HCT116 (cell line): Measurements from ENCODE around the gene TMEM101. TPM values are rescaled to one million over a fixed set of nuclear protein-coding genes. Genes with fewer than 3 reads are reported as not detected.

Experiments
- ATAC-seq: fragments of 200-7000 bp; cut with Tn5 transposase; 2 replicates; pipeline ENCODE4 v1.9.1; 2020; ENCODE audit warnings: mild to moderate bottlenecking, moderate library complexity
- BruUV-seq: library from RNA; stranded (reverse); fragments of 400-500 nt; replicated peaks from 2 replicates; lab custom pipeline; 2021; lab: Mats Ljungman, UMichigan
- CTCF ChIA-PET: fragments of 300-600 bp; sonication (Branson Sonifier 250); formaldehyde crosslinking; loops from one replicate; lab custom pipeline; 2021; ENCODE audit warnings: antibody characterized with exemption; lab: Charles Lee
- POLR2A ChIA-PET: fragments of 300-600, 350-600 bp; sonication (Branson Sonifier 250); formaldehyde crosslinking; loops from one replicate; lab custom pipeline; 2021; ENCODE audit warnings: antibody characterized with exemption; lab: Charles Lee
- RAD21 ChIA-PET, 2 experiments: fragments of 300-600 bp; sonication (Branson Sonifier 250); formaldehyde crosslinking; loops; one replicate each; lab custom pipeline; 2023; ENCODE audit warnings: low total read pairs in 2 of 2; ENCODE audit not compliant: uncharacterized antibody in 2 of 2, unreplicated experiment in 2 of 2, low non-redundant PET in 1 of 2; lab: Charles Lee
- DNase-seq: peaks from one replicate; pipeline ENCODE4 v3.0.0-alpha.2; 2010; ENCODE audit warnings: low read depth, low spot score
- H2AFZ ChIP-seq: fragments of 200-600 bp; shearing (Covaris generic), sonication (generic); 2 replicates; pipeline ENCODE4 v1.6.1; 2017; ENCODE audit warnings: low read depth, mixed run types, mixed read lengths, antibody characterized with exemption, low read length; ENCODE audit not compliant: poor library complexity, severe bottlenecking
- H3K27ac ChIP-seq: 2 replicates; pipeline ENCODE4 v1.5.1; 2012; ENCODE audit warnings: low read depth, low read length
- H3K27me3 ChIP-seq: fragments of 200-600 bp; sonication (generic); 2 replicates; pipeline ENCODE4 v1.6.1; 2016; ENCODE audit warnings: mixed run types, low read length, mixed read lengths; ENCODE audit not compliant: insufficient read depth
- H3K36me3 ChIP-seq, 2 experiments: fragments of 200-500 bp in 1 of 2; fragments of 200-600 bp in 1 of 2; sonication (Bioruptor generic) in 1 of 2; sonication (generic) in 1 of 2; 2 replicates each; pipeline versions ENCODE4 v1.5.1 to v1.6.1; 2014 to 2016; ENCODE audit warnings: low read length in 2 of 2, inconsistent platforms in 1 of 2, mixed read lengths in 1 of 2, mixed run types in 1 of 2; ENCODE audit not compliant: insufficient read depth in 2 of 2, control insufficient read depth in 1 of 2
- H3K4me1 ChIP-seq, 2 experiments: fragments of 200-600 bp in 1 of 2; sonication (generic) in 1 of 2; 2 replicates each; pipeline versions ENCODE4 v1.5.1 to v1.6.1; 2012 to 2017; ENCODE audit warnings: low read length in 2 of 2, inconsistent platforms in 1 of 2, mild to moderate bottlenecking in 1 of 2, mixed read lengths in 1 of 2, mixed run types in 1 of 2, moderate library complexity in 1 of 2; ENCODE audit not compliant: insufficient read depth in 2 of 2, control insufficient read depth in 1 of 2
- H3K4me2 ChIP-seq: fragments of 200-600 bp; sonication (generic); 2 replicates; pipeline ENCODE4 v1.6.1; 2017; ENCODE audit warnings: mixed run types, low read length, mixed read lengths
- H3K4me3 ChIP-seq, 2 experiments: fragments of 200-600 bp in 1 of 2; sonication (generic) in 1 of 2; replicated peaks in 1 of 2; 2 replicates each; pipeline ENCODE4 v1.5.1; 2011 to 2016; ENCODE audit warnings: low read length in 2 of 2, control low read depth in 1 of 2, low read depth in 1 of 2, mild to moderate bottlenecking in 1 of 2, mixed read lengths in 1 of 2, mixed run types in 1 of 2
- H3K79me2 ChIP-seq: fragments of 200-600 bp; sonication (generic); 2 replicates; pipeline ENCODE4 v1.6.1; 2017; ENCODE audit warnings: mild to moderate bottlenecking, mixed run types, low read length, moderate library complexity, mixed read lengths; ENCODE audit not compliant: insufficient read depth
- H3K9ac ChIP-seq: fragments of 200-600 bp; sonication (generic); 2 replicates; pipeline ENCODE4 v1.6.1; 2016; ENCODE audit warnings: low read length, mixed read lengths
- H3K9me2 ChIP-seq: fragments of 200-600 bp; sonication (generic), shearing (Covaris generic); 2 replicates; pipeline ENCODE4 v1.6.1; 2017; ENCODE audit warnings: mixed run types, mild to moderate bottlenecking, moderate library complexity; ENCODE audit not compliant: insufficient read depth
- H3K9me3 ChIP-seq, 2 experiments: fragments of 200-500 bp in 1 of 2; fragments of 200-600 bp in 1 of 2; sonication (Bioruptor generic) in 1 of 2; sonication (generic) in 1 of 2; 2 replicates each; pipeline ENCODE4 v1.6.1; 2014 to 2017; ENCODE audit warnings: low read length in 2 of 2, mixed read lengths in 2 of 2, inconsistent platforms in 1 of 2, low read depth in 1 of 2, mild to moderate bottlenecking in 1 of 2, mixed run types in 1 of 2, moderate library complexity in 1 of 2; ENCODE audit not compliant: control insufficient read depth in 1 of 2, insufficient read depth in 1 of 2
- H4K20me1 ChIP-seq: fragments of 200-600 bp; sonication (generic), shearing (Covaris generic); 2 replicates; pipeline ENCODE4 v1.6.1; 2017; ENCODE audit warnings: mixed run types, mild to moderate bottlenecking, moderate library complexity; ENCODE audit not compliant: insufficient read depth
- EGR1 ChIP-seq: IDR thresholded peaks from 2 replicates; pipeline ENCODE4 v1.6.1; 2012; ENCODE audit warnings: low read depth
- ELF1 ChIP-seq: IDR thresholded peaks from 2 replicates; pipeline ENCODE4 v1.6.1; 2012; ENCODE audit warnings: low read depth, borderline replicate concordance
- EZH2 ChIP-seq: fragments of 200-600 bp; sonication (generic); IDR thresholded peaks from 2 replicates; pipeline ENCODE4 v1.6.1; 2017; ENCODE audit warnings: antibody characterized with exemption, mixed run types
- SIN3A ChIP-seq: IDR thresholded peaks from 2 replicates; pipeline ENCODE4 v1.6.1; 2012; ENCODE audit warnings: low read depth
- SP1 ChIP-seq: IDR thresholded peaks from 2 replicates; pipeline ENCODE4 v1.6.1; 2012; ENCODE audit warnings: low read depth
- ZBTB33 ChIP-seq: IDR thresholded peaks from 2 replicates; pipeline ENCODE4 v1.6.1; 2011; ENCODE audit warnings: mild to moderate bottlenecking, low read length, moderate library complexity; ENCODE audit not compliant: insufficient replicate concordance; ENCODE audit errors: extremely low read depth
- ZFX ChIP-seq: fragments of 450-650 bp; IDR thresholded peaks from 2 replicates; pipeline ENCODE4 v1.6.1; 2017
- ZNF274 ChIP-seq: fragments of 200-500 bp; sonication (Bioruptor generic); IDR thresholded peaks from 2 replicates; pipeline ENCODE4 v1.6.1; 2014; ENCODE audit warnings: mild to moderate bottlenecking, low read depth, low read length, inconsistent platforms
- intact Hi-C: fragments of 100-400 bp; cut with micrococcal nuclease; formaldehyde crosslinking; loops from 2 replicates; pipeline ENCODE4 v1.10.0; 2022
- total RNA-seq: library from RNA; stranded (reverse); gene quantifications from one replicate; pipeline ENCODE4 v1.2.1, GENCODE V29; 2021; ENCODE audit not compliant: unreplicated experiment

Gene TMEM101
- total RNA-seq, 1 experiment from 2014 or later = 43.8 TPM

- Histone ChIP-seq H4K20me1 (peaks cover 7% of the 10 kb centered on the region; the same call in 1 of the 2 replicates), H3K4me3 (no peak overlapping the region), H3K9me2 (no peaks in the 10 kb centered on the region), H2AFZ (no peak overlapping the region), H3K4me1 (no peaks in the 10 kb centered on the region), H3K9me3 (no peaks in the 10 kb centered on the region), H3K27ac (no peak overlapping the region), H3K4me2 (no peak overlapping the region), H3K36me3 (peaks cover 44 to 54% of the 10 kb centered on the region in 2 experiments), H3K27me3 (no peaks in the 10 kb centered on the region)
- intact Hi-C loops = no loop called here
- CTCF ChIA-PET = no interaction called here
- TF ChIP-seq ZNF274 = no peak
- no peak for TF ChIP-seq SIN3A
- no peak for TF ChIP-seq SP1
- TF ChIP-seq EZH2 = no peak
- TF ChIP-seq ZFX = no peak
- no peak for TF ChIP-seq ELF1
- no peak for TF ChIP-seq EGR1
- no peak for TF ChIP-seq ZBTB33
- TF ChIP-seq, all 23 proteins: peak for 0
- ChIA-PET POLR2A (interaction anchor here (0.9 kb wide), 1 partner anchor 12 kb away, joined by 3 read pairs; no protein-coding TSS in a partner anchor), RAD21 (no interaction called here)
- DNase-seq (no peak), ATAC-seq (no peak)
- BruUV-seq = no TSS peak
- H3K9ac ChIP-seq = no peak overlapping the region
- peaks cover 97% of the 10 kb centered on the region for H3K79me2 ChIP-seq
Measured at GRCh38 chr17:44059101-44059892, 44.5 kb upstream of the TMEM101 start.
